ENCODE data around the gene PCDHGB6. TPM values are rescaled to one million over a fixed set of nuclear protein-coding genes. Genes with fewer than 3 reads are reported as not detected.

PCDHGB6 gene
- total RNA-seq, 1 experiment from 2014 or later = 6.0 TPM

GRCh38 chr5:141421489-141421855 lies 13.7 kb downstream of the PCDHGB6 start:
- Histone ChIP-seq H2BK5ac (ENCODE audit: insufficient read length, low read length) (no peak overlapping the region), H3K4me1 (ENCODE audit: insufficient read depth, low read length) (no peaks in the 10 kb centered on the region), H2BK12ac (ENCODE audit: insufficient read length, low read depth, low read length) (no peak overlapping the region), H2BK20ac (ENCODE audit: low read depth, low read length, poor library complexity, severe bottlenecking) (no peak overlapping the region), H3K27ac (ENCODE audit: insufficient read length, low read depth, low read length) (no peak overlapping the region), H3K56ac (ENCODE audit: insufficient read length, low read depth, low read length) (no peak overlapping the region), H3K14ac (ENCODE audit: insufficient read depth, low read length) (no peak overlapping the region), H3K9me3 (ENCODE audit: control insufficient read depth, low read depth, low read length) (peaks cover 13% of the 10 kb centered on the region), H2BK120ac (ENCODE audit: low read depth, low read length, poor library complexity, severe bottlenecking) (no peak overlapping the region), H2AFZ (ENCODE audit: low read length) (no peak overlapping the region), H3K23me2 (ENCODE audit: insufficient read length, low read depth, low read length, poor library complexity, severe bottlenecking) (peaks cover 7% of the 10 kb centered on the region), H4K91ac (ENCODE audit: insufficient read length, low read depth, low read length) (no peak overlapping the region), H3K9ac (ENCODE audit: extremely low read depth, insufficient read length, low read length) (no peak overlapping the region), H2AK5ac (ENCODE audit: insufficient read length, low read length) (no peak overlapping the region), H3K18ac (ENCODE audit: insufficient read length, low read depth, low read length) (no peak overlapping the region), H3K23ac (ENCODE audit: insufficient read length, low read depth, low read length) (no peak overlapping the region), H4K20me1 (ENCODE audit: control insufficient read depth, insufficient read depth, insufficient read length) (no peaks in the 10 kb centered on the region), H4K5ac (ENCODE audit: insufficient read length, low read depth, low read length) (no peak overlapping the region), H3K4me2 (ENCODE audit: insufficient read depth, insufficient read length, low read length) (no peak overlapping the region), H4K8ac (replicated peaks; ENCODE audit: insufficient read length, low read depth, low read length) (no peak overlapping the region), H3K27me3 (ENCODE audit: insufficient read depth, low read length) (no peaks in the 10 kb centered on the region; the same call in 1 of the 2 replicates), H3T11ph (ENCODE audit: low read length) (no peak overlapping the region), H3K79me2 (ENCODE audit: insufficient read depth, low read length) (no peaks in the 10 kb centered on the region), H3K79me1 (ENCODE audit: insufficient read depth, low read depth, low read length, poor library complexity, severe bottlenecking) (no peaks in the 10 kb centered on the region), H3K4ac (ENCODE audit: low read depth, low read length) (no peak overlapping the region), H2BK15ac (ENCODE audit: low read depth, low read length) (no peak overlapping the region)
- no peak for DNase-seq
- no CpG with 5 or more reads among the region's 13 CpGs for WGBS (ENCODE audit: extremely low coverage, insufficient read length, low lambda C conversion rate)
- 0 out of 5 replicates have a peak overlapping the region, but pooled peaks of 1 of the 2 experiments have one; percentile 17 for H3K4me3 Mint-ChIP-seq
- H3K9me3 Mint-ChIP-seq = peaks cover 65 to 81% of the 10 kb centered on the region in 2 experiments
- TF ChIP-seq CTCF (conservative IDR thresholded peaks at IDR 0.05) = no peak
- peaks cover 52 to 87% (median 64%) of the 10 kb centered on the region in 3 experiments for H3K36me3 Mint-ChIP-seq (ENCODE audit: insufficient read depth in 1 of 3, low read depth in 3 of 3)
- peaks cover 17% of the 10 kb centered on the region for H3K27me3 Mint-ChIP-seq (ENCODE audit: low read depth)
- no peak overlapping the region; a peak in 1 of 7 replicates for H3K27ac Mint-ChIP-seq
- peaks cover 4 to 5% of the 10 kb centered on the region in 2 experiments; a peak in 3 of 4 replicates for H3K4me1 Mint-ChIP-seq
